ENCODE data around the gene SRXN1. TPM values are rescaled to one million over a fixed set of nuclear protein-coding genes. Genes with fewer than 3 reads are reported as not detected.
"Not testable (repeated sequence)": the region's sequence is repeated elsewhere in the genome, so short reads cannot be mapped to it uniquely, and the experiment has no call there.

The SRXN1 gene
- polyA plus RNA-seq, 1 experiment: 64.6 TPM

DNA sequence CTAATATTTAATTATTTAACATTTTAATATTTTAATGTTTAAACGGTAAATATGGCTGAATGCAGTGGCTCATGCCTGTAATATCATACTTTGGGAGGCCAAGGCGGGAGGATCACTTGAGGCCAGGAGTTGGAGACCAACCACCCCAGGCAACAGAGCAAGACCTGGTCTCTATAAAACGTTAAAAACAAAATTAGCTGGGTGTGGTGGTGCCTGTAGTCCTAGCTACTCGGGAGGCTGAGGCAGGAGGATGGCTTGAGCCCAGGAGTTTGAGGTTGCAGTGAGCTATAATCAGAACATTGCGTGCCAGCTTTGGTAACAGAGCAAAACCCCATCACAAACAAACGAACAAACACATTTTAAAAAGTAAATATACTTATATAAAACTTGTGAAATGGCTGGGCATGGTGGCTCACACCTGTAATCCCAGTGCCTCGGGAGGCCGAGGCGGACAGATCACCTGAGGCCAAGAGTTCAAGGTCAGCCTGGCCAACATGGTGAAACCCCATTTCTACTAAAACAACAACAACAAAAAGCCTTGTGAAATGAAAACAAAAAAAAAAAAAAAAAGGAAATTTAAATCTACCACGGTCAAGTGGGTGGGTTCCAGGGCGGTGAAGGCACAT, 8.2 kb downstream of the SRXN1 start:
- no peak for DNase-seq (ENCODE audit: low read depth, low spot score)
- Histone ChIP-seq H3K9me3 (ENCODE audit: control insufficient read depth, insufficient read depth, low read length) (peaks cover 4% of the 10 kb centered on the region), H3K27me3 (ENCODE audit: control insufficient read depth, insufficient read depth, low read length) (peaks cover 5% of the 10 kb centered on the region), H3K4me3 (ENCODE audit: low read depth, low read length) (no peak overlapping the region), H3K27ac (ENCODE audit: low read depth, low read length) (no peak overlapping the region)
- TF ChIP-seq, protein P1, sequence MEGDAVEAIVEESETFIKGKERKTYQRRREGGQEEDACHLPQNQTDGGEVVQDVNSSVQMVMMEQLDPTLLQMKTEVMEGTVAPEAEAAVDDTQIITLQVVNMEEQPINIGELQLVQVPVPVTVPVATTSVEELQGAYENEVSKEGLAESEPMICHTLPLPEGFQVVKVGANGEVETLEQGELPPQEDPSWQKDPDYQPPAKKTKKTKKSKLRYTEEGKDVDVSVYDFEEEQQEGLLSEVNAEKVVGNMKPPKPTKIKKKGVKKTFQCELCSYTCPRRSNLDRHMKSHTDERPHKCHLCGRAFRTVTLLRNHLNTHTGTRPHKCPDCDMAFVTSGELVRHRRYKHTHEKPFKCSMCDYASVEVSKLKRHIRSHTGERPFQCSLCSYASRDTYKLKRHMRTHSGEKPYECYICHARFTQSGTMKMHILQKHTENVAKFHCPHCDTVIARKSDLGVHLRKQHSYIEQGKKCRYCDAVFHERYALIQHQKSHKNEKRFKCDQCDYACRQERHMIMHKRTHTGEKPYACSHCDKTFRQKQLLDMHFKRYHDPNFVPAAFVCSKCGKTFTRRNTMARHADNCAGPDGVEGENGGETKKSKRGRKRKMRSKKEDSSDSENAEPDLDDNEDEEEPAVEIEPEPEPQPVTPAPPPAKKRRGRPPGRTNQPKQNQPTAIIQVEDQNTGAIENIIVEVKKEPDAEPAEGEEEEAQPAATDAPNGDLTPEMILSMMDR (IDR thresholded peaks at IDR 0.05; ENCODE audit: low read depth, low read length): no peak
- ChIA-PET CTCF (interaction anchor here (0.6 to 5.9 kb wide), 38 partner anchors 8 to 337 kb away, joined by 3 to 60 read pairs (median 5); no protein-coding TSS in a partner anchor), POLR2A (interaction anchor here (0.7 to 1.0 kb wide), 2 partner anchors 67 to 101 kb away, joined by 3 to 4 read pairs; partner anchors contain the start of gene CSNK2A1)

DNA sequence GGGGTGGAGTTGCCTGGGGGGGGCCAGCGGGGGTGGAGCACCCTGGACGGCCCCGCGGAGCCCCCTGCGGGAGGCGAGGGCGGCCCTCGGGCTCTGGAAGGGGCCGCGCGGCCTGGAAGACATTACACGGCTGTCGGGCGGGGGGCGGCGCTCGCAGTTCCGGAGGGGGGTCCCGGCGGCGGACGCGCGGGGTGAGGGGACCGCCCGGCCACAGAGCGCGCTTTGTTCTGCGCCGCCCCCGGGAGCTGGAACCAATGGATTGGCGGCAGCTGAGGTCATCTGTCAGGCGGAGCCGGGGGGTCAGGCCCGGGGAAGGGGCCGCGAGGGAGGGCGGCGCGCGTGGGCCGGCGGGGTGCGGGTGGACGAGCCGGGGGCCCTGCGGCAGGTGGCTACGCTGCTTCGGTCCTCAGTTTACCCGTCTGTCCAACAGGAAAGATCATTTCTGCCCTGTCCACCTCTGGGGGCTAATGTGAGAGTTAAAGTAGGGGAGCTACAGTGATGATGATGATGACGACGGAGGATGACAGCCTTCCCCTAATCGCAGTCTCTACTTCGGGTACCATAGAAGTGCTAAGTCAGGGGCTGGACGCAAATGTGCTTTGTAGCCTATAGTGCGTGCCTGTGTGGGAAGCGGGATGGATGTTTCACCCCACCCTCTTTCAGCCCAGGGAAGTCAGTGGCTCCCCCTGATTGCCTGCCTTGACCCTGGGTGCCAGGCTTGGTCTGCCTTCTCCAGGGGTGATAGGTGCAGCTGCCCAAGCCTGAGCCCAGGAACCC, 10.4 kb downstream of the SRXN1 start:
- Histone ChIP-seq H3K4me3 (ENCODE audit: low read depth, low read length) (peak overlapping the region; percentile 31; the same call in 1 of the 2 replicates), H3K9me3 (ENCODE audit: control insufficient read depth, insufficient read depth, low read length) (peaks cover under 1% of the 10 kb centered on the region), H3K27me3 (ENCODE audit: control insufficient read depth, insufficient read depth, low read length) (peaks cover 5% of the 10 kb centered on the region), H3K27ac (ENCODE audit: low read depth, low read length) (no peak overlapping the region)
- TF ChIP-seq, protein P1 (IDR thresholded peaks at IDR 0.05; ENCODE audit: low read depth, low read length): no peak
- CTCF ChIA-PET: no interaction called here
- no peak for DNase-seq (ENCODE audit: low read depth, low spot score)
- POLR2A ChIA-PET: interaction anchor here (0.7 kb wide), 1 partner anchor 10 kb away, joined by 3 read pairs; no protein-coding TSS in a partner anchor

DNA sequence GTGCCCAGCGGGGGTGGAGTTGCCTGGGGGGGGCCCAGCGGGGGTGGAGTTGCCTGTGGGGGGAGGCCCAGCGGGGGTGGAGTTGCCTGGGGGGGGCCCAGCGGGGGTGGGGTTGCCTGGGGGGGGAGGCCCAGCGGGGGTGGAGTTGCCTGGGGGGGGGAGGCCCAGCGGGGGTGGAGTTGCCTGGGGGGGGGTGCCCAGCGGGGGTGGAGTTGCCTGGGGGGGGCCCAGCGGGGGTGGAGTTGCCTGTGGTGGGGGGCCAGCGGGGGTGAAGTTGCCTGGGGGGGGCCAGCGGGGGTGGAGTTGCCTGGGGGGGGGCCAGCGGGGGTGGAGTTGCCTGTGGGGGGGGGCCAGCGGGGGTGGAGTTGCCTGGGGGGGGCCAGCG, 11.0 kb downstream of the SRXN1 start:
- H3K27ac ChIP-seq (ENCODE audit: low read depth, low read length); DNase-seq (ENCODE audit: low read depth, low spot score); H3K9me3 ChIP-seq (ENCODE audit: control insufficient read depth, insufficient read depth, low read length); H3K27me3 ChIP-seq (ENCODE audit: control insufficient read depth, insufficient read depth, low read length); CTCF ChIA-PET; POLR2A ChIA-PET; H3K4me3 ChIP-seq (ENCODE audit: low read depth, low read length): not testable (repeated sequence)

DNA sequence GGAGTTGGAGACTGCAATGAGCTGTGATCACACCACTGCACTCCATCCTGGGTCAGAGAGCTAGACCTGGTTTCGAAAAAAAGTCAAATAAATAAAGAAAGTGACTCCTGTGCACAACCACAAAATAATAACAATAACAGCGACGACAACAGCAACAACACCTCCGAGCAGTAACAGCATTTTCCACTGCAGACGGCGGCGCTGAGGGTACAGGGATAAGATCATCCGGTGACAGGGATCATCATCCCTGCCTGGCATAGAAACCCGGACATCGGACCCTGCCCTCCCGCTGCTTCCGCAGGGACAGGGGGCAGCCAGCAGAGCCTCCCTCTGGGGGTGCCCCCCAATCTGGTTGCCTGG, 11.5 kb downstream of the SRXN1 start:
- Histone ChIP-seq H3K27ac (ENCODE audit: low read depth, low read length) (no peak overlapping the region), H3K4me3 (ENCODE audit: low read depth, low read length) (no peak overlapping the region), H3K9me3 (ENCODE audit: control insufficient read depth, insufficient read depth, low read length) (no peaks in the 10 kb centered on the region), H3K27me3 (ENCODE audit: control insufficient read depth, insufficient read depth, low read length) (peaks cover 11% of the 10 kb centered on the region)
- TF ChIP-seq, protein P1 (IDR thresholded peaks at IDR 0.05; ENCODE audit: low read depth, low read length): no peak
- POLR2A ChIA-PET: no interaction called here
- no peak for DNase-seq (ENCODE audit: low read depth, low spot score)
- CTCF ChIA-PET: no interaction called here

DNA sequence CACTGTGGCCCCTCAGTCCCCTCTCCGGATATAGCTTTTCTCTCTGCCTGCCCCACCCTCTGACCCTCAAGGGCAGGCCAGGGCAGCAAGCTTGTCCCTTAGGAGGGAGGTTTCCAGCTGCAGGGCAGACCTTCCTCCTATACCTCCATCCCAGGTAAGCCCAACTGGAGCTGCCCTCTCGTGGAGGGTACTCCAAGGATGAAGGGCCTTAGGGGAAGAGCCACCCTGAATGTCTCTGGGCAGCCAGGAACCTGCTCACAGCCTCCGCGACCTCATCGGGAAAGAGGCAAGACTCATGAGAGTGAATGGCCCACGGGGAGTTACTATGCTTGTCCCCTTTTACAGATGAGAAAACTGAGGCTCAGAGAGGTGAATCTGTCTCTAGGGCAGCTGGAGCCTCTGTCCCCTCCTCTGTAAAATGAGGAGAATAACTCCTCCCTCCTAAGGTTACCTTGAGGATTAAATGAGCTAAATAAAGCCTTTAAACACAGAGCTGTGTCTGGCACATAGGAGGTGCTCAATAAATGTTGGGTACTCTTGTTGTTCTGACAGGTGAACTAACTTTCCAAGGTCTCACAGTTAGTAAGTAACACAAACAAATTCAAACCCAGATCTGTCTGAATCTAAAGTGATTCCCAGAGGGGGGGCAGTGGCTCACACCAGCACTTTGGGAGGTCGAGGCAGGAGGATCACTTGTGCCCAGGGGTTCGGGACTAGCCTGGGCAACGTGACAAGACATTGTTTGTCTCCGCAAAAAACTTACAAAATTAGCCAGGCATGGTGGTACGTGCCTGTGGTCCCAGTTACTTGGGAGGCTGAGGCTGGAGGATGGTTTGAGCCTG, 12.1 kb downstream of the SRXN1 start:
- no peaks in the 10 kb centered on the region for H3K9me3 ChIP-seq (ENCODE audit: control insufficient read depth, insufficient read depth, low read length)
- H3K27ac ChIP-seq (ENCODE audit: low read depth, low read length): no peak overlapping the region
- peaks cover 14% of the 10 kb centered on the region for H3K27me3 ChIP-seq (ENCODE audit: control insufficient read depth, insufficient read depth, low read length)
- ChIA-PET CTCF (interaction anchor here (1.3 to 1.4 kb wide), 2 partner anchors 26 to 78 kb away, joined by 3 to 5 read pairs; no protein-coding TSS in a partner anchor), POLR2A (no interaction called here)
- TF ChIP-seq, protein P1 (IDR thresholded peaks at IDR 0.05; ENCODE audit: low read depth, low read length): no peak
- H3K4me3 ChIP-seq (ENCODE audit: low read depth, low read length): no peak overlapping the region
- DNase-seq (ENCODE audit: low read depth, low spot score): no peak

Data from AG04450 (cell line).